RWPE1 (cell line): ENCODE measurements around the gene CORO2A.

ENCODE experiments used
- CTCF ChIA-PET: fragments of 350-600 bp; sonication (Branson Sonifier 250); formaldehyde crosslinking; extraction: SDS; loops from one replicate; lab custom pipeline; 2021; lab: Yijun Ruan, JAX
- POLR2A ChIA-PET: fragments of 400-600 bp; formaldehyde crosslinking; extraction: SDS; loops from one replicate; lab custom pipeline; 2020; ENCODE audit warnings: antibody characterized with exemption; ENCODE audit not compliant: low non-redundant PET; lab: Yijun Ruan, JAX
- DNase-seq: peaks from one replicate; pipeline ENCODE4 v3.0.0; 2012; ENCODE audit warnings: low spot score
- H3K27ac ChIP-seq: fragments of 450-650 bp; 2 replicates; pipeline ENCODE4 v1.5.1; 2017
- CTCF ChIP-seq: fragments of 450-650 bp; conservative IDR thresholded peaks from 2 replicates; pipeline ENCODE4 v1.5.1; 2017; ENCODE audit warnings: low read depth, mild to moderate bottlenecking

Gene CORO2A

GRCh38 chr9:98075332-98075805 is 117.1 kb downstream of the CORO2A start:
- no peak for TF ChIP-seq CTCF
- peak overlapping the region; percentile 64 for H3K27ac ChIP-seq
- DNase-seq: peak; percentile 83
- POLR2A ChIA-PET: interaction anchor here (0.7 kb wide), 1 partner anchor 518 kb away, joined by 4 read pairs; no protein-coding TSS in a partner anchor
- CTCF ChIA-PET: interaction anchor here (0.6 to 1.2 kb wide), 5 partner anchors 19 to 392 kb away, joined by 3 to 4 read pairs (median 3); partner anchors contain the start of gene NANS

- POLR2A ChIA-PET: no interaction called here
- peak; percentile 100 for TF ChIP-seq CTCF
- DNase-seq: peak; percentile 85
- CTCF ChIA-PET: interaction anchor here (0.5 to 1.9 kb wide), 27 partner anchors 10 to 758 kb away, joined by 3 to 16 read pairs (median 3); partner anchors contain the start of genes CORO2A, NANS and TRMO
- H3K27ac ChIP-seq: peak overlapping the region; percentile 64
Observed at GRCh38 chr9:98074115-98074990, 118.1 kb downstream of the CORO2A start.

GRCh38 chr9:98071737-98072136 is 120.7 kb downstream of the CORO2A start:
- ChIA-PET CTCF (no interaction called here), POLR2A (no interaction called here)
- peak overlapping the region; percentile 3; the same call in 1 of the 2 replicates for H3K27ac ChIP-seq
- no peak for TF ChIP-seq CTCF
- DNase-seq: no peak
